NCI-H1105 treated with DMSO at 0.1 percent for 48 hours (cell line): ENCODE measurements around the gene IL31RA.
A peak's percentile ranks its signal among the peaks of the same experiment; 100 is the strongest.
"Not testable (repeated sequence)": the region's sequence is repeated elsewhere in the genome, so short reads cannot be mapped to it uniquely, and the experiment has no call there.

Source experiments
- DNase-seq: peaks from one replicate; lab custom pipeline; 2025; lab: John Stamatoyannopoulos, UW

The IL31RA gene

DNA sequence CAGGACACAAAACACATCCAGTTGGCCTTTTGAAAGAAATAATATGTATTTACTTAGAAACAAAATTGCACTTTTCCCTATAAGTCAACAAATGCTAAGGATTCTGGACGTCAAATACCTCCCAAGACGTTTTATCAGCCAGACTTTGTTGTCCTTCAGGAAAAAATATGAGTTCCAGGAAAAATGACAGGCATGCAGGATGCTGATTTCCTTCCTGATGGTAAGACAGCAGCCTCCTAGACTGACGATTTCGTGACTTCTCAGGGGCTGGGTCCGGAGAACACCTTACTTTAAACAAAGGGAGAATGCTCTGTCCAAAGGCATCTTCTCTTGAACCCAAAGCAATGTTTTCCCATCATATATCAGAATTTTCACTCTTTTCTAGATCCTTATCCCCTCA lies 74.6 kb downstream of the IL31RA start:
- no peak for DNase-seq

DNA sequence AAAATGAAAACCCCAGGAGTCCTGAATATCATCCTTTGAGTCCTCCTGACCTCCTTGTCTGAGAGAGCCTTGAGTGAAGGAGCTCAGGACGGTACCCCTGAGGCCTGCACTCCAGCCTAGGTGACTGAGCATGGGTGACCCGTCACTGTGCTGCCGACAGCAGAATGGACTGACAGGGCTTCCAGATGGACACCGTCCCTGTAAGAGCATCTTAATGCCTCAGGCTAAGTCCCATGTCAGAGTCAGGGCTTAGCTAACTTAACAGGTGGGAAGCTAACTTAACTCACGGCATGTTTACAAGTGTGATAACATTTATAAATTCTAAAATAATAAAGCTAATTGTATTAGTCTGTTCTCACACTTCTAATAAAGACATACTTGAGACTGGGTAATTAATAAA lies 75.3 kb downstream of the IL31RA start:
- no peak for DNase-seq

DNA sequence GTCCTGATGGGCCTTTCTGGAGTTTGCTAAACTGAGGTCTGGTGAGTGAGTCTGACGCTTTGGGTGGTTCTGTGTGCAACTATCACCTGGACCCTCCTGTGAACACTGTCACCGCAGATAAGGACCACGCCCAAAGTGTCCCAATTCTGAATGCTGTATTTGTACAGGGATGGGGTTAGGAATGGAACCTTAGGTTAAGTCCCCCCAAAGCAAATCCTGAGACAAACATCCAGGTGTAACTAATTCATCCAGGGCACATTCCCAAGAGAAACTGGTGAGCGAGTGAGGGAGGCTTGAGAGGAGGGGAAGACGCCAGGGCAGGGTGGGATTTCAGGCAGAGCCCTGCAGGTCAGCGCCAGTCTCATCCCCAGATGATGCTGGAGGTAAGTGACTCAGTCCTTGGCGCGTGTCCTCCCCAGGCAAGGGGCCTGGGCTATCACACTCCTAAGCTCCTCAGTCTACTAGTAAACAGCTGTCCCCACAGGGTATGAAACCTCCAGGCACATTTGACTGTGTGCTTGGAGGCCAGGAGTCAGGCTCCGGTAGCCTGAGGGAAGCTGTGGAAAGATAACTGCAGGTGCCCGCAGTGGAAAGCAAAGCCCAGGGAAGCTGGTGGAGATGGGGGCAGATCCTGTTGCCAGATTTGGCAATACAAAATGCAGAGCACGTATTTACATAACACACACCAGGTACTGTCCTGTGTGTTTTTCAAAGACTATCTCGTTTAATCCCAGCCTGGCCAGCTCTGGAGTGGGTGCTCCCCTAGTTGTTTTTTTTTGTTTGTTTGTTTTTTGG lies 76.9 kb downstream of the IL31RA start:
- DNase-seq: no peak

DNA sequence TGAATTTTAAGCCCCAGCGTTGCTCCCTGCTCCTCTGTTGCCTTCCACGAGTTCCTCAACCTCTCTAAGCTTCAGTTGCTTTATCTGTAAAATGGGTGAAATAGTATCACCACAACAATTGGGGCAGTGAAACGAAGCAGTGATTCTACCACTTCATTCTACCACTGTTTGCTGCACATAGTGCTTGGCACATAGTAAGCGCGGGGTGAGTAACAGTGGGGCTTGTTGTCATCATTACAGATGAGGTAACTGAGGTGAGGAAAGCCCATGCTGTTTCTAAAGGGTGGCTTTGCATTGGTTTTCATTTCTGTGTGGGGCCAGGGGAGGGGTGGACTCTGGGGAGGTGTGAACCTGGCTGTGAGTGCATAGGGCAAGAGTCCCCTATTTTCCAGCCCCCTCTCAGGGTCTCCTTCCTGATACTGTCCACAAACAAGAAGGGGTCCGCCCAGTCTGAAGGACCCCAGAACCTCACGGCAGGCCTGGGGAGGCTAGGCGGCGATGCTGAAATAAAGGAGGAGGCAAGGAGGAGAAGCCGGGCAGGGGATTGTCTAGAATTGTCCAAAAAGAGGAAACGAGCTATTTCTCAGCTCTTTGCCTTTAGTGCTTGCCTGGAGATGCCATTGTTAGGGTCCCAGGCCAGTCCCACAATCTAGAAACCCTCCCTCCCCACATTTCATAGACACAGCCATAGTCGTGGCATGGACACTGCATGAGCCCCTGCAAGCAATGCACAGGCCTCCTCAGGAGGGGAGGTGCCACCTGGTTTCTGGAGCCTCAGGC lies 78.1 kb downstream of the IL31RA start:
- DNase-seq: no peak

DNA sequence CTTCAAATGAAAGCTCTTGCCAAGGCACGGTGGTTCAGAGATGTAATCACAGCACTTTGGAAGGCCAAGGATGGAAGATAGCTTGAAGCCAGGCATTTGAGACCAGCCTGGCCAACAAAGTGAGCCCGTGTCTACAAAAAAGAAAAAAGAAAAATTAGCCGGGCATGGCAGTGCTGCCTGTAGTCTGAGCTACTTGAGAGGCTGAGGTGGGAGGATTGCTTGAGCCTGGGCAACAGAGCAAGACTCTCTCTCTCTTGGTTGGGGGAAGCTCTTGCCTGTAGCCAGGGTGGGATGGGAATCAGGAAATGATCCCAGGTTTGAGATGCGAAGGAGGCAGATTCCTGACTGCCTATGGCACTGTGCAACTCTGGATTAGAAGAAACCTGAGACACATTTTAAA lies 81.5 kb downstream of the IL31RA start:
- no peak for DNase-seq

DNA sequence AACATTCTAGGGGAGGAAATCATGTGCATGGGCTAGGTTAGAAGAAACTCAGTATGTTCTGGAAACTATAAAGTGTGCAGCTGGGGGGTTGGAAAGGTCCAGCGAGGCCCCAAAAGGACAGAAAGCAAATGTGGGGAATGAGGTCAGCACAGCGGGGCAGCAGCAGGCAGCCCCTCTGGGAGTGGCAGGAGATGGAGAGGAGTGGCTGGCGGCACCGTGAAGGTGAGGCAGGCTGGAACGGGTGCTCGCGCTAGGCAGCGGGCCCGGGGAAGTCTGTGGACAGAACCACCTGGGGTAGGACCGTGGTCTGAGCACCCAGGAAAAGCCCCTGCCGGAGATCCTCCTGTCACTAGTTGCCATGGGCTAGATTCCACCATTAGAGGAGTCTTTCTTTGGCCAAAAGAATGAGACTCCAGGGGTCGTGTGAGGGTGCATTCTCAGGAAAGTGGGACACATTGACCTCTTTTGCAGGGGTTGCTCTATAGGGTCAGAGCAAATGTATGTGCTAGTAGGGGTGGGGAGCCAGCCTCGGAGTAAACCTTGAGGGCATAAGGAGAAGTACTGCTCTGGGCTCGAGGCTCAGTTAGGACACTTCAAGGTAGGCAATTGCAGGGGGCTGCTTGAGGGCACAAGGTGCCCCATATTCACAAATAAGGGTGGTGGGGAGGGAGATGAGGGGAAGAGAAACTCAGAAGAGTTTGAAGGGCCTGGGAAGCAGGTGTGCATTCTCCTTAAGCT lies 82.4 kb downstream of the IL31RA start:
- no peak for DNase-seq

DNA sequence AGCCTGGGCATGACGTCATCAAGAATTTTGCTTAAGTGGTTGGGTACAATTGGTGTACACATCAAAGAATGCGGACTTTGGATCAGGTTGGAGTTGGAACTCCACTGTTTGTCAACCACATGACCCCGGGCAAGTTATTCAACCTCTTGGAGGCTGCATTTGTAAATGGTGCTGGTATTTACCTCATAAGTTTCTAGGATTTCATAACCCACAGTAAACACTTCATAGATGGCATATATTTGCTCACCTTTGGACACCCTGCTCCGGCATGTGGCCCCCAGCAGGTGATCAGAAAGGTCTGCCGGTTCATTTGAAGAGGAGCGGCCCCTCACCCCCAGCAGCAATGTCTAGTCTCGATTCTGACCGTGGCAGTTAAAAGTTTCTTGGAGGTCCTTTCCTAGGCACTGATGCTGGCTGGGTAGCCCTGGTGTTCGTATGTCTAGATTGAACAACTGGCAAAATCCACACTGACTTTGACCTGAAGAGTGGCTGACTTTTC lies 83.0 kb downstream of the IL31RA start:
- no peak for DNase-seq

DNA sequence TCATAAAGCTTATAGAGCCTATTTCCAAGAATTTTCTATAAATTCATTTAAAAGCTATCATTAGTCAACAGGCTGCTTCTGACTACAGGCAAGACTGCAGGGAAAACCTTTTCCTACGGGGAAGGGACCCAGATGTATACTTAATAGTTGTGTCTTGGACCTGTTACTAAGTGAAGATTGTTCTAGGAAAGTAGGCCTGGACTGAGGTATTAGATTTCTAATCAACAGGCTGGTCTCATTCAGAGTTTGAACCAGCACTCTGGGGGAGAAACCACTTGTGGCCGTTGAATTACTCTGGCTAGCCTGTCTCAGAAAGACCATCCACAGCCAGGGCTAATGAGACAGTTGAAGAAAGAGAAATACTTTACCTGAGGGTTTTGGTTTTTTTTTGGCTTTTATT lies 83.6 kb downstream of the IL31RA start:
- no peak for DNase-seq

DNA sequence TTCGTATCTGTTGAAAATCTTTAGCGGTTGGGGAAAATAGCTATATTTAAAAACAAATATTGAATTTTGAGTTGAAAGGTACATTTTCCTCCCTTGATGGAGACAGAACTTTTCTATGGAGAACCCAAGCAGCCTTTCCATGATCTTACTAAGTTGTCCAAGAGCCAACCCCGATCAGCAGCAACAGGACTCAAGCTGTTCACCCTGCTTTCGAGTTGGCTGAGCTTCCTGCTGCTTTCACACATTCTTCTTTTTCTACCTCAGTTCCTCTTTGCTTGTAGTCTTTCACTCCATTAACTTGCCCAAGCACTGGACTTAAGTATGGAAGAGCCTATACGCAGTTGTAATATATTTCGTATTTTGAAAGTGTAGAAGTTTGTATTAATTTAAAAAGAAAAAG lies 84.2 kb downstream of the IL31RA start:
- DNase-seq: no peak

DNA sequence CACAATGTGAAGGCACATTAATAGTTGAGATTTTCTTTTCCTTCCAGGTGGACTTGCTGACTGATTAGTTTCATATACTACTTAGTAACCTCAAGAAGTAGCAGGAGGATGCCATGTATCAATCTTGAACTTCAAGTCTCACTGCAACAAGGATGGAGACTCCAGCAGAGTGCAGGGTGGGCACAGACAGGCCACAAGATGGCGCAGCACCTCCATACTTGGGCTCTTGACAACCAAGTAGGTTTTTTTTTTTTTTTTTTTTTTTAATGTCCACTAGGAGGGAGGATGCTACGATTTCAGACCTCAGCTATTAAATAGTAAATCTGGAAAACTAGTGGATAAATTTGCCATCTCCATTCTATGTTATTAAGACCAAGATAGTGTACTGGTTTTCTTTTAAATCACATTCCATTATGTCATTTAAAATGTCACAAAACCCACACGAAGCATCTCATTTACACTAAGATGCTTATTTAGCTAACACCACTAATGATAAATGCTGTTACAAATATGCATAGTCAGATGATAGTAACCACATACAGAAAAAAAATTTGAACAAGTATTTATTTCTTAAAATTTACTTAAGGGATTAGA lies 85.0 kb downstream of the IL31RA start:
- DNase-seq: peak; percentile 31

DNA sequence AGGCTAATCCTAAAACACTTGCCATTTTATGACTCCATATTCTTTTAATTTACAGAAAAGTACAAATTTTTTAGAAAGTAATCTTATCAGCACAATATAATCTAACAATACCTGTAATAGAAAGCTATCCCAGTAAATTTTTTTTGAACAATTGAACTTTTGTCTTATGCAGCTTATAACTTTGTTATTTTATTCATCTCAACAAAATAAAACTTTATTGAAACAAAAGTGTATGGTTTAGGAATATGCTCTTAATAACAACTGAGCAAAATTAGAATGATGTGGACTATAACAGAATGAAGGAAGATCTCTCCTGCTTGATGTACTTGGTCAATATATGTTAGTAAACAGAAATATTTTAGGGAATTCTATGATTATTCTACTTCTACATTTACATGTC lies 86.4 kb downstream of the IL31RA start:
- not testable (repeated sequence) for DNase-seq

DNA sequence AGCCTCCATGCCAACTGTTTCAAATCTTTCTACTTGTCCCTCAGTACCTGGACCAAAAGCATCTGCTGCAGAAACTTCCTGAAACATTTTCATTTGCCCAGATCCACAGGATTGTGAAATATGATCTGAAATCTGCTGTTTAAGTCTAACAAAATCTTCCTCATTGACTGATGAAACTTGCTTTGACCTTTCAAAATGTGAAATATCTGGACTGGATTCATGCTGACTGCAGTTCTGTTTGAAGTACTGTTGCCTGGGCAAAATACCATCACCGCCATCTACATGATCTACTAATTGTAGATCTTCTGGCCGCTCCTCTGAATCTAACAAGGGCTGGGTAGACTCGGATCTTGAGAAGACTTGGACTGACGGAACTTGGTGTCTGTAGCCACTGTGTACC lies 90.0 kb downstream of the IL31RA start:
- not testable (repeated sequence) for DNase-seq

DNA sequence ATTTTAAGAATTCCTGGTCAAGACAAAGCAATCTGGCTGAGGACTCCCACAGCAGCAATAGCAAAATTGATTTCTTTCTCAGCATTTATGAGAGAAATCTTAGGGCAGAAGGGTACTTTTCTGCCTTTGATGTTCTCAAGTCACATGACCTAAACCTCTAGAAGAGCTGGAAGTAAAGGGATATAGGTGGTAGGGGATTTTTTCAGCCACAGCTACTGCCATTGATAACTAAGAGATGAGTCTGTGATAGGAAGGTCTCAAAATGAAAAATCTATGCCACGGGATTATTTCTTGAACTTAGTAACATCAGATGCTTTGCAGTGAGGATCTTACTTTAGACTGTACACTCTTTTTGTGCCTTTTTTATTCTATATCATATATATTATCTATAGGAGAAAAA lies 108.1 kb downstream of the IL31RA start:
- no peak for DNase-seq

DNA sequence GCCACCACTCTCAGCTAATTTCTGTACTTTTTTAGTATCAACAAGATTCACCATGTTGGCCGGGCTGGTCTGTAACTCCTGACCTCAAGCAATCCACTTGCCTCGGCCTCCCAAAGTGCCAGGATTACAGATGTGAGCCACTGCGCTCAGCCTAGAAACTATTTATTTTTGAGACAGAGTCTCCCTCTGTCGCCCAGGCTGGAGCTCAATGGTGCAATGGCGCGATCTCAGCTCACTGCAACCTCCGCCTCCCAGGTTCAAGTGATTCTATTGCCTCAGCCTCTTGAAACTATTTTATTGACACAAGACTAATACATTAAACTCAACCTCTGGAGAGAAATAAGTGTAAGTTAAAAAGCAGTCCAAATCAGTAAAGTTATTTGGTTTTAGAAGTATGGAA lies 109.6 kb downstream of the IL31RA start:
- DNase-seq: no peak

DNA sequence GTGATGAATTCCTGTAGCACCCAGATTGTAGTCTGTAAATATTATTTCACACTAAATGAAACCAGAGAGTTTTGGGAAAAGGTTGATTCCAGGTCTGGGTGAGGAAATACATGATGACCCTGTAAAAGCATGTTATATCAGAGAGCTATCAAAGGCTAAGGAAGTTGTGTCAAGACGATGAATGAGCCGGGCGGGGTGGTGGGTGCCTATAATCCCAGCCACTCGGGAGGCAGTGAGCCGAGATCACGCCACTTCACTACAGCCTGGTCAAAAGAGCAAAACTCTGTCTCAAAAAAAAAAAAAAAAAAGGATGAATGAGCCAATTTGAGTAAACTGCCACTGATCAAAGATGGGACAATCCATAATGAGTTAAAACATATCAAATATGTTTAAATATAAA lies 114.4 kb downstream of the IL31RA start:
- no peak for DNase-seq

DNA sequence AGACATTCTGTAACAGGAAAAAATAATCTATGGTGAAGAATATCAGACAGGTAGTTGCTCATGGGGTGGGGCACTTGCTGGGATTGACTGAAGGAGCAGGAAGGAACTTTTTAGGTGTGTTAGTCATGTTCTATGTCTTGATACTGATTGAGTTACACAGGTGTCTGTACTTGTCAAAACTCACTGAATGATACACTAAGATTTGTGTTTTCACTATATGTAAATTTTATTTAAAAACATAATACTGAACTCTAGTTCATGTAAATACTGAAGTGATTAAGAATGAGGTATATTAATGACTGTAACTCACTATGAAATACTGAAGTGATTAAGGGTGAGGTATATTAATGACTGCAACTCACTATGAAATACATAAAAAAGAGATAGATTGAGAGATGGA lies 115.1 kb downstream of the IL31RA start:
- no peak for DNase-seq

DNA sequence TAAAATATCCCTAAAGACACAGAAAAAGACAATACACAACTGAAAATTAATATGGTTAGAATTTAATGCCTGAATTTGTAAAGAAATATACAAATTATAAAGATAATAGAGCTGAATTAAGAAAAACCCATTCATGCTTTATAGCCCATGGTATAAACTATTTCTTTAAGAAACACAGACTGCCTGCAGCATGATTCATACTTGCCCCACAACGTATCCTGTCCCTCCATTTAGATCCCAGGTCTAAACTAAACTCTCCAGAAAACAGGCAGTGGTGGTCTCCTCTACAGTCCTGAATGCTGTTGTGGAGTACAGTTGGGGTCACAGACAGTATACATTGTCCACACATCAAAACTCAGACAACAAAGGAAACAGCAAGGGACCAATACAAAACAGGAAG lies 118.8 kb downstream of the IL31RA start:
- DNase-seq: no peak
